IMR-90 (cell line): ENCODE results near the gene INA. TPM values are rescaled to one million over a fixed set of nuclear protein-coding genes. Genes with fewer than 3 reads are reported as not detected.
A peak's percentile ranks its signal among the peaks of the same experiment; 100 is the strongest.

Experiments used
- ATAC-seq: fragments of 200-7000 bp; cut with Tn5 transposase; 2 replicates; pipeline ENCODE4 v1.9.1; 2020; ENCODE audit warnings: low read depth, mild to moderate bottlenecking, moderate library complexity
- BruUV-seq: library from RNA; stranded (reverse); fragments of 400-500 nt; replicated peaks from 2 replicates; lab custom pipeline; 2021; lab: Mats Ljungman, UMichigan
- CTCF ChIA-PET: fragments of 300-600 bp; formaldehyde crosslinking; extraction: SDS; loops from one replicate; lab custom pipeline; 2021; ENCODE audit warnings: antibody characterized with exemption; lab: Yijun Ruan, JAX
- POLR2A ChIA-PET: fragments of 300-600 bp; sonication (Branson Sonifier 250); formaldehyde crosslinking; loops from one replicate; lab custom pipeline; 2022; ENCODE audit warnings: antibody characterized with exemption; ENCODE audit not compliant: unreplicated experiment; lab: Charles Lee
- DNase-seq: peaks from one replicate; pipeline ENCODE4 v3.0.0; 2013
- H2AFZ ChIP-seq: replicated peaks from 2 replicates; pipeline ENCODE3; 2013; ENCODE audit warnings: low read length, mild to moderate bottlenecking; ENCODE audit not compliant: poor library complexity
- H2AK5ac ChIP-seq: 2 replicates; pipeline ENCODE4 v1.6.1; 2013; ENCODE audit warnings: low read depth, low read length, inconsistent platforms
- H2AK9ac ChIP-seq: replicated peaks from 2 replicates; pipeline ENCODE3; 2013; ENCODE audit warnings: mild to moderate bottlenecking, low read depth, low read length, moderate library complexity; ENCODE audit not compliant: poor library complexity
- H2BK120ac ChIP-seq: 2 replicates; pipeline ENCODE4 v1.6.1; 2013; ENCODE audit warnings: low read depth, low read length, inconsistent platforms
- H2BK15ac ChIP-seq: 3 replicates; pipeline ENCODE4 v1.6.1; 2013; ENCODE audit warnings: low read depth, low read length, inconsistent platforms
- H2BK20ac ChIP-seq: 2 replicates; pipeline ENCODE4 v1.6.1; 2013; ENCODE audit warnings: low read depth, mild to moderate bottlenecking, inconsistent platforms, low read length, moderate library complexity
- H2BK5ac ChIP-seq: 2 replicates; pipeline ENCODE4 v1.6.1; 2013; ENCODE audit warnings: mild to moderate bottlenecking, low read depth, low read length, inconsistent platforms; ENCODE audit not compliant: poor library complexity, severe bottlenecking
- H3K14ac ChIP-seq: replicated peaks from 2 replicates; pipeline ENCODE4 v1.6.1; 2013; ENCODE audit warnings: low read depth, low read length, inconsistent platforms
- H3K18ac ChIP-seq: 2 replicates; pipeline ENCODE4 v1.6.1; 2013; ENCODE audit warnings: low read depth, low read length, control low read depth
- H3K23ac ChIP-seq: 2 replicates; pipeline ENCODE4 v1.6.1; 2013; ENCODE audit warnings: low read depth, low read length, inconsistent platforms
- H3K27ac ChIP-seq: 2 replicates; pipeline ENCODE4 v1.5.1; 2013; ENCODE audit warnings: mild to moderate bottlenecking, control low read depth, low read length; ENCODE audit not compliant: insufficient read depth
- H3K27me3 ChIP-seq: 2 replicates; pipeline ENCODE4 v1.6.1; 2013; ENCODE audit warnings: low read length; ENCODE audit not compliant: control insufficient read depth, insufficient read depth
- H3K36me3 ChIP-seq: 2 replicates; pipeline ENCODE4 v1.6.1; 2013; ENCODE audit warnings: low read length, mixed read lengths; ENCODE audit not compliant: control insufficient read depth, insufficient read depth
- H3K4ac ChIP-seq: 2 replicates; pipeline ENCODE4 v1.6.1; 2013; ENCODE audit warnings: low read depth, low read length, inconsistent platforms
- H3K4me1 ChIP-seq: 2 replicates; pipeline ENCODE4 v1.6.1; 2013; ENCODE audit warnings: low read length, mixed read lengths; ENCODE audit not compliant: control insufficient read depth, insufficient read depth
- H3K4me2 ChIP-seq: 2 replicates; pipeline ENCODE4 v1.6.1; 2013; ENCODE audit warnings: low read depth, mild to moderate bottlenecking, control low read depth, low read length, moderate library complexity
- H3K4me3 ChIP-seq: 2 replicates; pipeline ENCODE4 v1.5.1; 2013; ENCODE audit warnings: low read depth, mild to moderate bottlenecking, control low read depth, low read length, moderate library complexity; ENCODE audit not compliant: insufficient read depth
- H3K56ac ChIP-seq: 2 replicates; pipeline ENCODE4 v1.6.1; 2013; ENCODE audit warnings: low read length, inconsistent platforms; ENCODE audit not compliant: insufficient read depth; ENCODE audit errors: extremely low read depth
- H3K79me1 ChIP-seq, 2 experiments: 2 replicates each; pipeline ENCODE4 v1.6.1; 2013; ENCODE audit warnings: low read length in 2 of 2, inconsistent platforms in 1 of 2, low read depth in 1 of 2
- H3K9ac ChIP-seq: 2 replicates; pipeline ENCODE4 v1.6.1; 2013; ENCODE audit warnings: low read depth, low read length, control low read depth
- H3K9me1 ChIP-seq: 2 replicates; pipeline ENCODE4 v1.6.1; 2013; ENCODE audit warnings: low read length, inconsistent platforms; ENCODE audit not compliant: insufficient read depth
- H3K9me3 ChIP-seq: 2 replicates; pipeline ENCODE4 v1.6.1; 2013; ENCODE audit warnings: low read length; ENCODE audit not compliant: control insufficient read depth, insufficient read depth
- H4K20me1 ChIP-seq: 2 replicates; pipeline ENCODE4 v1.6.1; 2013; ENCODE audit warnings: low read length, inconsistent platforms; ENCODE audit not compliant: insufficient read depth
- H4K5ac ChIP-seq: 2 replicates; pipeline ENCODE4 v1.6.1; 2013; ENCODE audit warnings: mild to moderate bottlenecking, low read depth, low read length, control low read depth
- H4K8ac ChIP-seq, 2 experiments: 2 replicates each; pipeline ENCODE4 v1.6.1; 2013; ENCODE audit warnings: low read depth in 2 of 2, low read length in 2 of 2, control low read depth in 1 of 2, inconsistent platforms in 1 of 2
- H4K91ac ChIP-seq: 2 replicates; pipeline ENCODE4 v1.6.1; 2013; ENCODE audit warnings: low read depth, low read length, inconsistent platforms; ENCODE audit not compliant: insufficient read depth
- CEBPB ChIP-seq: IDR thresholded peaks from 2 replicates; pipeline ENCODE4 v1.6.1; 2012; ENCODE audit warnings: low read depth, low read length, improper control_type of control experiment
- RFX5 ChIP-seq: IDR thresholded peaks from 2 replicates; pipeline ENCODE4 v1.8.0; 2012; ENCODE audit warnings: low read depth, mild to moderate bottlenecking, low read length, moderate library complexity
- WGBS, 2 experiments: methylation state at CpG; one replicate each; pipeline versions ENCODE4 v1.1.5 to v1.1.7; 2013; ENCODE audit warnings: missing lambda C conversion rate in 2 of 2; ENCODE audit not compliant: insufficient read length in 1 of 2; ENCODE audit errors: extremely low coverage in 2 of 2; 5-methylcytosine and 5-hydroxymethylcytosine counted together
- dilution Hi-C: fragments of 300-500 bp; cut with HindIII; formaldehyde crosslinking; loops from one replicate; pipeline ENCODE4 v1.14.3; 2018; ENCODE audit warnings: low sequenced_read_pairs; ENCODE audit not compliant: unreplicated experiment
- in situ Hi-C: fragments of 300-500 bp; cut with MboI; formaldehyde crosslinking; loops from 3 replicates; pipeline ENCODE4 v1.14.3; 2019; ENCODE audit warnings: low sequenced_read_pairs, inconsistent platforms, mixed read lengths
- intact Hi-C: fragments of 100-400 bp; cut with micrococcal nuclease; formaldehyde crosslinking; loops from 2 replicates; pipeline ENCODE4 v1.10.0; 2022
- polyA plus RNA-seq, 3 experiments: library from polyadenylated mRNA; depleted of rRNA; stranded (reverse); fragments of >200 nt; gene quantifications; 2 replicates each; pipeline ENCODE4 v1.2.3, GENCODE V29; 2012; ENCODE audit warnings: low replicate concordance in 1 of 3
- total RNA-seq: library from RNA; depleted of rRNA; stranded (reverse); fragments of >200 nt; gene quantifications from 2 replicates; pipeline ENCODE4 v1.2.3, GENCODE V29; 2012

The INA gene
- total and polyA plus RNA-seq, 2 of the 4 experiments (the other 2 are of a cell fraction) = 4.5 to 7.5 TPM

- H3K4ac ChIP-seq = no peak overlapping the region
- H2BK20ac ChIP-seq = peak overlapping the region; percentile 57
- no peak overlapping the region for H3K14ac ChIP-seq
- no peak for ATAC-seq
- BruUV-seq = no TSS peak
- H2BK15ac ChIP-seq = no peak overlapping the region; the same call in 2 of the 3 replicates
- CTCF ChIA-PET = interaction anchor here (0.7 to 1.8 kb wide), 2 partner anchors 12 to 23 kb away, joined by 4 read pairs; no protein-coding TSS in a partner anchor
- peak overlapping the region; percentile 68; the same call in 1 of the 2 replicates for H2AK5ac ChIP-seq
- peaks cover 3% of the 10 kb centered on the region for H3K9me1 ChIP-seq
- no peak overlapping the region for H2AFZ ChIP-seq
- H3K36me3 ChIP-seq = no peaks in the 10 kb centered on the region
- TF ChIP-seq RFX5 (no peak), CEBPB (0 out of 2 replicates have a peak, but pooled peaks have one; percentile 30)
- H3K9ac ChIP-seq = no peak overlapping the region
- POLR2A ChIA-PET = interaction anchor here (0.5 to 0.6 kb wide), 2 partner anchors 11 to 44 kb away, joined by 3 read pairs; no protein-coding TSS in a partner anchor
- no peak overlapping the region for H4K5ac ChIP-seq
- H2AK9ac ChIP-seq = no peak overlapping the region
- intact Hi-C loops (no loop called here), dilution Hi-C loops (no loop called here), in situ Hi-C loops (no loop called here)
- no peak overlapping the region for H2BK5ac ChIP-seq
- DNase-seq = peak; percentile 29
- no peak overlapping the region for H4K8ac ChIP-seq
- H4K91ac ChIP-seq = no peak overlapping the region
- H3K4me2 ChIP-seq = no peak overlapping the region
- H3K18ac ChIP-seq = no peak overlapping the region
- peaks cover 9% of the 10 kb centered on the region for H3K9me3 ChIP-seq
- no peak overlapping the region for H3K56ac ChIP-seq
- no peak overlapping the region for H3K4me3 ChIP-seq
- H3K27ac ChIP-seq = no peak overlapping the region
- peak overlapping the region; percentile 37; the same call in 1 of the 2 replicates for H2BK120ac ChIP-seq
- H4K20me1 ChIP-seq = no peaks in the 10 kb centered on the region
- H3K27me3 ChIP-seq = no peaks in the 10 kb centered on the region
- H3K4me1 ChIP-seq = peaks cover 15% of the 10 kb centered on the region
- no CpG with 5 or more reads among the region's 1 CpG for WGBS, 2 experiments
- no peak overlapping the region for H3K23ac ChIP-seq
- peaks cover 0 to 11% of the 10 kb centered on the region in 2 experiments; a peak in 1 of 4 replicates for H3K79me1 ChIP-seq
Observed at GRCh38 chr10:103227416-103227815, 49.5 kb upstream of the INA start.
